ENCODE data around the gene LSR. TPM values are rescaled to one million over a fixed set of nuclear protein-coding genes. Genes with fewer than 3 reads are reported as not detected.

The LSR gene
- polyA plus RNA-seq, 1 donor (not counting 4 experiments of a cell fraction or from before 2014, with no cell fraction given), result 51.3 TPM

DNA sequence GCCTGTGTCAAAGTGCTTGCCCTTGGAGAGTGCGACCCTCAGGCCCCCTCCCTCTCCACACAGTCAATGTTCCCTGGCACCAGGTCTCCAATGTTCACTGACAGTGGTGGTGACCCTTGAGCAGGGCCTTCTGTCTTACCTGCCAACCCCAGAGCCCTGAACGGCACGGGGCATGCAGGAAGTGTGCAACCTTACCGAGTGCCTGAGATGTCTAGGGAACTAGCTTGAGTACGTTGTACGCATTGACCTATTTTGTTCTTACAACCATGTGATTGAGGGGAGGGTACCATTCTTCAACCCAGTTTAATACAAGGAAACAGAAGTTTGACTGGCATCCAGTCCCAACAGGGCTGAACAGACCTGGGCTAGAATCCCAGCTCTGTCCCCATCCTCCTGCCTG, 56.4 kb downstream of the LSR start:
- Histone ChIP-seq H4K20me1 (ENCODE audit: control insufficient read depth, extremely low read depth, insufficient read depth, low read length) (no peaks in the 10 kb centered on the region), H3K36me3 (ENCODE audit: control insufficient read depth in 2 of 2, extremely low read depth in 1 of 2, insufficient read depth in 2 of 2, low read length in 2 of 2) (no peaks in the 10 kb centered on the region), H3K27ac (ENCODE audit: control insufficient read depth, insufficient read depth, low read length) (no peak overlapping the region), H3K4me1 (ENCODE audit: control insufficient read depth, extremely low read depth, insufficient read depth, low read length) (no peaks in the 10 kb centered on the region), H3K9me1 (ENCODE audit: control insufficient read depth, extremely low read depth, insufficient read depth, low read length) (no peaks in the 10 kb centered on the region), H3K9ac (ENCODE audit: control insufficient read depth, extremely low read depth, insufficient read depth, low read length) (no peak overlapping the region), H2AFZ (ENCODE audit: control insufficient read depth, low read length) (no peak overlapping the region), H3K4me3 (ENCODE audit: control insufficient read depth in 2 of 3, extremely low read depth in 1 of 3, insufficient read depth in 2 of 3, low read depth in 1 of 3, low read length in 3 of 3) (no peak overlapping the region), H3K4me2 (ENCODE audit: control insufficient read depth, extremely low read depth, insufficient read depth, low read depth, low read length) (no peak overlapping the region), H3K79me2 (ENCODE audit: control insufficient read depth, insufficient read depth, low read length) (no peaks in the 10 kb centered on the region), H3K27me3 (ENCODE audit: control insufficient read depth, extremely low read depth, insufficient read depth, low read length) (no peaks in the 10 kb centered on the region), H3K9me3 (ENCODE audit: control insufficient read depth, low read depth, low read length) (no peaks in the 10 kb centered on the region)
- dilution Hi-C loops (cut with MboI; ENCODE audit: extremely low pct_ligation_motif_present, low sequenced_read_pairs), result no loop called here
- TF ChIP-seq, protein P1, sequence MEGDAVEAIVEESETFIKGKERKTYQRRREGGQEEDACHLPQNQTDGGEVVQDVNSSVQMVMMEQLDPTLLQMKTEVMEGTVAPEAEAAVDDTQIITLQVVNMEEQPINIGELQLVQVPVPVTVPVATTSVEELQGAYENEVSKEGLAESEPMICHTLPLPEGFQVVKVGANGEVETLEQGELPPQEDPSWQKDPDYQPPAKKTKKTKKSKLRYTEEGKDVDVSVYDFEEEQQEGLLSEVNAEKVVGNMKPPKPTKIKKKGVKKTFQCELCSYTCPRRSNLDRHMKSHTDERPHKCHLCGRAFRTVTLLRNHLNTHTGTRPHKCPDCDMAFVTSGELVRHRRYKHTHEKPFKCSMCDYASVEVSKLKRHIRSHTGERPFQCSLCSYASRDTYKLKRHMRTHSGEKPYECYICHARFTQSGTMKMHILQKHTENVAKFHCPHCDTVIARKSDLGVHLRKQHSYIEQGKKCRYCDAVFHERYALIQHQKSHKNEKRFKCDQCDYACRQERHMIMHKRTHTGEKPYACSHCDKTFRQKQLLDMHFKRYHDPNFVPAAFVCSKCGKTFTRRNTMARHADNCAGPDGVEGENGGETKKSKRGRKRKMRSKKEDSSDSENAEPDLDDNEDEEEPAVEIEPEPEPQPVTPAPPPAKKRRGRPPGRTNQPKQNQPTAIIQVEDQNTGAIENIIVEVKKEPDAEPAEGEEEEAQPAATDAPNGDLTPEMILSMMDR (optimal IDR thresholded peaks at IDR 0.05 in 1 of 3, IDR thresholded peaks at IDR 0.05 in 1 of 3, conservative IDR thresholded peaks at IDR 0.05 in 1 of 3; ENCODE audit: extremely low read depth in 1 of 3, insufficient read depth in 2 of 3, low read length in 3 of 3), result no peak
- no peak for TF ChIP-seq EZH2 (IDR thresholded peaks at IDR 0.05; ENCODE audit: low read length)
- FAIRE-seq (no peak), DNase-seq (ENCODE audit: low read depth, low spot score) (no peak)

DNA sequence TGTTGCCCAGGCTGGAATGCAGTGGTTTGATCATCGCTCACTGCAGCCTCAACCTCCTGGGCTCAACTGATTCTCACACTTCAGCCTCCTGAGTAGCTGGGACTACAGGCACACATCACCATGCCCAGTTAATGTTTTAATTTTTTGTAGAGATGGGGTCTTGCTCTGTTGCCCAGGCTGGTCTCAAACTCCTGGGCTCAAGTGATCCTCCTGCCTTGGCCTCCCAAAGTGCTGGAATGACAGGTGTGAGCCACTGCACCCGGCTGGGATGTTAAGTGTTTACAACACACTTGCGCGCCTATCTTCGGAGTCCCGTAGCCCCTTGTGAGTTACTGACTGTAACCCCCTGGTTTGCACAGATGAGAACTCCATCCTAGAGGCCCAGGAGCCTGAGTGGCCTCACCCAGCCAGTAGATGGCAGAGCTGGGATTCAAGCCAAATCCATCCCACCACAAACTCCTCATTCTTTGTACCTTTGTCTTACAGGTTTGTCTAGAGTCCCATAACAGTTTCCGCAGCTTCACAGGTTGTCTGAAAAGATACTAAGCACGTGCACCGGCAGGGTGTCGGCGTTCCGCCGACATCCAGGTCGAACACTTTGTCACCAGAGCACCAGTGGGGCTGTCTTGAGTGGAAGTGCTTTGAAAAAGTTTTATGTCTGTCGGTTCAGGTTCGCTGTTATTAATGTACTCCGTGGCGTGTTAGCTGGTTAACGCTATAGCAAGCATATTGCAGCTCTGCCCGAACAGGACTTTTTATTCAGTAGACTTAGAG, 57.9 kb downstream of the LSR start:
- TF ChIP-seq, protein P1 (optimal IDR thresholded peaks at IDR 0.05 in 1 of 3, IDR thresholded peaks at IDR 0.05 in 1 of 3, conservative IDR thresholded peaks at IDR 0.05 in 1 of 3; ENCODE audit: extremely low read depth in 1 of 3, insufficient read depth in 2 of 3, low read length in 3 of 3), result peak; percentile 28 to 54 (median 43)
- TF ChIP-seq EZH2 (IDR thresholded peaks at IDR 0.05; ENCODE audit: low read length), result no peak
- Histone ChIP-seq H2AFZ (ENCODE audit: control insufficient read depth, low read length) (no peak overlapping the region), H3K4me1 (ENCODE audit: control insufficient read depth, extremely low read depth, insufficient read depth, low read length) (no peaks in the 10 kb centered on the region), H3K27ac (ENCODE audit: control insufficient read depth, insufficient read depth, low read length) (no peak overlapping the region), H3K9me1 (ENCODE audit: control insufficient read depth, extremely low read depth, insufficient read depth, low read length) (no peaks in the 10 kb centered on the region), H3K4me2 (ENCODE audit: control insufficient read depth, extremely low read depth, insufficient read depth, low read depth, low read length) (no peak overlapping the region), H3K9me3 (ENCODE audit: control insufficient read depth, low read depth, low read length) (no peaks in the 10 kb centered on the region), H3K79me2 (ENCODE audit: control insufficient read depth, insufficient read depth, low read length) (no peaks in the 10 kb centered on the region), H3K36me3 (ENCODE audit: control insufficient read depth in 2 of 2, extremely low read depth in 1 of 2, insufficient read depth in 2 of 2, low read length in 2 of 2) (no peaks in the 10 kb centered on the region), H3K4me3 (ENCODE audit: control insufficient read depth in 2 of 3, extremely low read depth in 1 of 3, insufficient read depth in 2 of 3, low read depth in 1 of 3, low read length in 3 of 3) (no peak overlapping the region), H3K9ac (ENCODE audit: control insufficient read depth, extremely low read depth, insufficient read depth, low read length) (no peak overlapping the region), H3K27me3 (ENCODE audit: control insufficient read depth, extremely low read depth, insufficient read depth, low read length) (peaks cover 3% of the 10 kb centered on the region), H4K20me1 (ENCODE audit: control insufficient read depth, extremely low read depth, insufficient read depth, low read length) (no peaks in the 10 kb centered on the region)
- dilution Hi-C loops (cut with MboI; ENCODE audit: extremely low pct_ligation_motif_present, low sequenced_read_pairs), result no loop called here
- DNase-seq (ENCODE audit: low read depth, low spot score) (no peak), FAIRE-seq (no peak)
